ENCODE data around the gene PSAP. TPM values are rescaled to one million over a fixed set of nuclear protein-coding genes. Genes with fewer than 3 reads are reported as not detected.
A peak's percentile ranks its signal among the peaks of the same experiment; 100 is the strongest.
"Not testable (repeated sequence)": the region's sequence is repeated elsewhere in the genome, so short reads cannot be mapped to it uniquely, and the experiment has no call there.

Gene PSAP
- total RNA-seq, 2 experiments from 2014 or later = 111 to 118 TPM

DNA sequence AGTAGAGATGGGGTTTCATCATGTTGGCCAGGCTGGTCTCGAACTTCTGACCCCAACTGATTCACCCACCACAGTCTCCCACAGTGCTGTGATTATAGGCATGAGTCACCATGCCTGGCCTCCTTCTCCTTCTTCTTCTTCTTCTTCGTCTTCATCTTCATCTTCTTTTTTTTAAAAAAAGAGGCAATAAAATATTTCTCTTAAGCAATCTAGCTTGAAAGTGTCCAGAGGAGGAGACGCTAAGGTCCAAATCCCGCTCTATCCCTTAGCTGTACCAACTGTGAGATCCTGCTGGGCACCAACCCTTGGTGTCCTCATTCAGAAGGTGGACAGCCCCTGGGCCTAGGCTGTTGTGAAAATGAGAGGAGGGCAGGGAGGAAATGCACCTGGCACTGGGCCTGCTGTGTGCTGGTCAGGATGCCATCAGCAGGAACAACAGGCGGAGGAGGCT is 13.9 kb upstream of the PSAP start:
- peaks cover 5% of the 10 kb centered on the region for H3K27me3 Mint-ChIP-seq
- DNase-seq (no peak), ATAC-seq (no peak)
- H3K36me3 Mint-ChIP-seq = no peaks in the 10 kb centered on the region
- CTCF ChIA-PET = interaction anchor here (1.0 kb wide), 1 partner anchor 31 kb away, joined by 3 read pairs; no protein-coding TSS in a partner anchor
- H3K4me1 Mint-ChIP-seq = peaks cover 12% of the 10 kb centered on the region
- H3K4me3 Mint-ChIP-seq = no peak overlapping the region
- no peaks in the 10 kb centered on the region for H3K9me3 Mint-ChIP-seq (ENCODE audit: low read depth)
- no peak overlapping the region for H3K27ac Mint-ChIP-seq

- H3K36me3 Mint-ChIP-seq = no peaks in the 10 kb centered on the region
- ATAC-seq = no peak
- no peak overlapping the region for H3K4me3 Mint-ChIP-seq
- no peak overlapping the region for H3K27ac Mint-ChIP-seq
- CTCF ChIA-PET = no interaction called here
- no peaks in the 10 kb centered on the region for H3K9me3 Mint-ChIP-seq (ENCODE audit: low read depth)
- peaks cover 5% of the 10 kb centered on the region for H3K27me3 Mint-ChIP-seq
- no peak for DNase-seq
- H3K4me1 Mint-ChIP-seq = peaks cover 10% of the 10 kb centered on the region
Observed at GRCh38 chr10:71863203-71863602, 12.2 kb upstream of the PSAP start.

DNA sequence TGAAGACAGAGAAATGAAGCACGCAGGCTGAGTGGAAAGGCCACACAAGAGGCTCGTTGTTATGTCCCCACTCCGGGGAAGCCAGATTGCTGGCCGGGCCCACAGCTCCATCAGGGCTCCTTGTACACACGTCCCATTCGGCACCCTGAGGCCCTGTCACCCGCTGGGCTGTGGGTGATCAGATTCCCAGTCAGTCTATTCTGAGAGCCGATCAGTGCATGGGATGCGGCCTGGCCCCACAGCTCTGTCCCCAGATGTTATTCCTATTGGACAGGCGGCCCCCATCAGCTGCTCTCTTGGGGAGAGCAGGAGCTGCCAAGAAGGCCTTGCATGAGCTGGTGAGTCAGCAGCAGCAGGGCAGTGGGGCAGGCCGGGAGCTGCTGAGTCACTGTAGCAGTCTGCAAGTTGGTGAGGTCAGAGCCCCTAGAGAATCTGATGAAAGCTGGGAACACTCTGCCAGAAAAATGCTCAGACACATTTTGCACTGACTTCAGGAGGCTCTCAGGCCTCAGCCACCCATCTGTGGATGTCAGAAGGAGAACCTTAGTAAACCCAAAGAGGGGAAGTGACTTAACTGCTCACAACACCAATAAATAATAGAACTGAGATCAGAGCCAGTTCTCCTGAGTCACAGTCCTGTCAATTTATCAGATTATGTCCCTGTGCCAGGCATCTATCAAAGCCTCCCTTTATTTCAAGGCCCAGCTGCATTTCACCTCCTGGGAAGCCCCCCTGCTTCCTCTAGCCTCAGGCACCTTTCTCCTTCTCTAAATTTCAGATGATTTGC is 9.4 kb upstream of the PSAP start:
- H3K9me3 Mint-ChIP-seq (ENCODE audit: low read depth) = no peaks in the 10 kb centered on the region
- peak; percentile 57 for DNase-seq
- no peaks in the 10 kb centered on the region for H3K36me3 Mint-ChIP-seq
- CTCF ChIA-PET = interaction anchor here (1.0 to 2.6 kb wide), 6 partner anchors 9 to 49 kb away, joined by 3 to 14 read pairs (median 3); partner anchors contain the start of gene PSAP
- H3K27me3 Mint-ChIP-seq = no peaks in the 10 kb centered on the region
- peaks cover 9% of the 10 kb centered on the region for H3K4me1 Mint-ChIP-seq
- peak; percentile 89 for ATAC-seq
- no peak overlapping the region for H3K4me3 Mint-ChIP-seq
- H3K27ac Mint-ChIP-seq = peak overlapping the region; percentile 35

DNA sequence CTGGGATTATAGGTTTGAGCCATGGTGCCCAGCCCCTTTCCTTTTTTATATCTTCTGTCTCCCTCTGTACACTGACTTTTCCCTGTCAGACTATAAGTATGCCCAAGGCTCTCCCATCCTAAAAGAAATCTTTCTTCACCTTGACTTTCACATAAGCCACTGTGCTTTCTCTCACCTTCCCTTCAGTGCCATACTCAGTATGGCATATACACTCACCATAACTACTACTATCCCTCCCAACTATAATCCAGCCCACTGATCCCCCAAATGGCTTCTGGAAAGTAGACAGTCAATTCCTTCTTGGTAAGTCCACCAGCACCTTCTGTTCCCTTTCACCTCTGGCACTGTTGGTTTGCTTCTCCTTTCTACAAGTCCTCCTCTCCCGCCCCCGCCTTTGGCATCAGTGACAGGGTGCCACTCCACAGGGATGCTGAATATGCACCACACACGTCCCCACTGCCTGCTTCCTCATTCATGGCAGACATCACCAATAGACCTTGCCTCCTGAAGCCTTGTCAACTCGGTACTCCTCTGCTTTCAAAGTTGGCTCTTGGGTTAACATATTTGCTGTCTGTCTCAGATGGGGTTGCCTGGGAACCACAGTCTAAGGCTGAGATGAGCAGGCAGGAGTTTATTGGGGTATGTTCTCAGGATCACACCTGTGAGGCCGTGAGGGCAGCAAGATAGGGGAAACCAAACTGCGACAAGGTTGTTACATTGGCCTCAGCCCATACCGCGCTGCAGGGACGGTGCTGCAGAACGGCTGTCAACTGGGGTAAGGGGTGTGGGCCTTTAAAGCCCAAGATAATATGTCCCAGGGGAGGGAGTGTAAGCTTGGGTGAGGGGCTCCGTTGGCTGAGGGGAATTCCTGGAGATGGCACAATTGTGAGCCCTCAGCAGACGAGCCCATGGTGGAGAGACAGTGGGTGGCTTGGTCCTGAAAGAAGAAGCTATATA is 7.2 kb upstream of the PSAP start:
- H3K9me3 Mint-ChIP-seq (ENCODE audit: low read depth) = no peaks in the 10 kb centered on the region
- DNase-seq (no peak), ATAC-seq (no peak)
- H3K4me1 Mint-ChIP-seq = peaks cover 9% of the 10 kb centered on the region
- CTCF ChIA-PET = interaction anchor here (0.7 to 2.6 kb wide), 3 partner anchors 38 to 179 kb away, joined by 3 to 14 read pairs (median 4); no protein-coding TSS in a partner anchor
- peaks cover 3% of the 10 kb centered on the region for H3K27me3 Mint-ChIP-seq
- no peak overlapping the region for H3K27ac Mint-ChIP-seq
- no peaks in the 10 kb centered on the region for H3K36me3 Mint-ChIP-seq
- no peak overlapping the region for H3K4me3 Mint-ChIP-seq

DNA sequence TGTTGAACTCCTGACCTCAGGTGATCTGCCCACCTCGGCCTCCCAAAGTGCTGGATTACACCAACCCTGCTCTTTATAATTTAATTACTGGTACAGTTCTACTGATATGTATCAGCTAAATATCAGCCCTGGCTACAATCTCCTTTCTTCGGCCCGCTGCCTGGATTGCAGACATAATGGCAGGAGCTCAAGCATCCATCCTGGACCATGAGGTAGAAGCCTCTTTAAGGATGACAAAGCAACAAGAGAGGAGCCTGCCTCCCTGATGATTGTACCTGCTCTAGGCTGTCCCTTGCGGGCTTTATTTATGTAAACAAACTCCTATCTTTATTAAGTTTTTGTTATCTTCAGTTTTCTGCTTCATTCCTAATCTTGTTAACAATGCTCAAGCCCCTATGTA is 5.6 kb upstream of the PSAP start:
- H3K4me1 Mint-ChIP-seq = peaks cover 10% of the 10 kb centered on the region
- H3K27ac Mint-ChIP-seq = no peak overlapping the region
- no peak overlapping the region for H3K4me3 Mint-ChIP-seq
- no peak for DNase-seq
- CTCF ChIA-PET = interaction anchor here (1.7 kb wide), 1 partner anchor 40 kb away, joined by 4 read pairs; no protein-coding TSS in a partner anchor
- peaks cover 3% of the 10 kb centered on the region for H3K27me3 Mint-ChIP-seq
- ATAC-seq = no peak
- H3K9me3 Mint-ChIP-seq (ENCODE audit: low read depth) = no peaks in the 10 kb centered on the region
- no peaks in the 10 kb centered on the region for H3K36me3 Mint-ChIP-seq

DNA sequence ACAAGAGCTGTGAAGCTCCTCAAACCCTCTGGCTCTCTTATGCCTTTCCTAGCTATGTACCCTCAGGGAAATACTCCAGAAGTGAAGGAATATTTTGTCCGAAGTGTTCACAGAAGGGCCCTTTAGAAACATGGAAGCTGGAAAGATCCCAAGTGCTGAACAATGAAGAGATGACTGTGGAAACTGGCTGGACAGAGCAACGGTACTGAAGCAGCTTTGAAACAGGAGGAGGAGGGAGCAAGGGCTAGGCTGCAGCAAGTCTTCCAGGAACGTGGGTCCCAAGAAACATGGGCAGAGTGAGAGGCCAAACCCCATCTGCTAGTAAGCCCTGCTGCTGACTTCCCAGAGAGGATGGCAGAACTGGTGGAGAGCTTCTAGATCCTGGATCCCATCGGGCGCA is 3.0 kb upstream of the PSAP start:
- Mint-ChIP-seq H3K27ac (no peak overlapping the region), H3K4me3 (no peak overlapping the region), H3K4me1 (peaks cover 19% of the 10 kb centered on the region), H3K27me3 (peaks cover 3% of the 10 kb centered on the region), H3K9me3 (ENCODE audit: low read depth) (no peaks in the 10 kb centered on the region), H3K36me3 (peaks cover 2% of the 10 kb centered on the region)
- DNase-seq (no peak), ATAC-seq (no peak)
- CTCF ChIA-PET = interaction anchor here (0.6 to 1.9 kb wide), 3 partner anchors 27 to 399 kb away, joined by 3 to 9 read pairs (median 3); no protein-coding TSS in a partner anchor

DNA sequence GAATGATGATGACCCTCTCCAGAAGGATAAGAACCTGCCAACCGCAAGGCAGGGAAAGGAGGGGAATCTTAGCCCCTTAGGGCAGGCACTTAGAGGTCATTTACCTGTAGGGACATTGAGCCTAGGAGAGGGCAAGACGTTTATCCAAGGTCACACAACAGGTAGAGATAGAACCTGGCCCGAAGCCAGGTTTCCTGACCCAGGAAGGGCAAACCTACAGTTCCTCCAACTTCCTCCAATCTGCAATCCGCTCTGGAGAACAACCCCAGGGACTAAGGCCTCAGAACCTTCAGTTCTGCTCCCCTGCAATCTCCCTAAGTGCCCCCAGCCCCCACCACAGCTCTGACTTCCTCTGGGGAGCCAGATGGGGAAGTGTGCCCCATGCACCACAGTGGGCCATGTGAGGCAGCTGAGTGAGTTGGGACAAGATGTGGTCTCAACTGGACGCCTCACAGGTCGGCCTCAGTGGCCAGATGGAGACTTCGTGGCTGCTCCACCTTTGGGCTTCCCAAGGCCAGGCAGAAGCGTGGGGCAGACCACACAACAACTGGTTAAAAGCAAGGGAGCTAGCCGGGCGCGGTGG is 1.4 kb upstream of the PSAP start:
- Mint-ChIP-seq H3K36me3 (peaks cover 2% of the 10 kb centered on the region), H3K27me3 (peaks cover 3% of the 10 kb centered on the region), H3K4me3 (no peak overlapping the region), H3K9me3 (ENCODE audit: low read depth) (no peaks in the 10 kb centered on the region), H3K27ac (no peak overlapping the region), H3K4me1 (peaks cover 30% of the 10 kb centered on the region)
- DNase-seq = no peak
- CTCF ChIA-PET = interaction anchor here (0.9 to 3.6 kb wide), 3 partner anchors 44 to 492 kb away, joined by 3 to 23 read pairs (median 9); no protein-coding TSS in a partner anchor
- ATAC-seq = no peak

DNA sequence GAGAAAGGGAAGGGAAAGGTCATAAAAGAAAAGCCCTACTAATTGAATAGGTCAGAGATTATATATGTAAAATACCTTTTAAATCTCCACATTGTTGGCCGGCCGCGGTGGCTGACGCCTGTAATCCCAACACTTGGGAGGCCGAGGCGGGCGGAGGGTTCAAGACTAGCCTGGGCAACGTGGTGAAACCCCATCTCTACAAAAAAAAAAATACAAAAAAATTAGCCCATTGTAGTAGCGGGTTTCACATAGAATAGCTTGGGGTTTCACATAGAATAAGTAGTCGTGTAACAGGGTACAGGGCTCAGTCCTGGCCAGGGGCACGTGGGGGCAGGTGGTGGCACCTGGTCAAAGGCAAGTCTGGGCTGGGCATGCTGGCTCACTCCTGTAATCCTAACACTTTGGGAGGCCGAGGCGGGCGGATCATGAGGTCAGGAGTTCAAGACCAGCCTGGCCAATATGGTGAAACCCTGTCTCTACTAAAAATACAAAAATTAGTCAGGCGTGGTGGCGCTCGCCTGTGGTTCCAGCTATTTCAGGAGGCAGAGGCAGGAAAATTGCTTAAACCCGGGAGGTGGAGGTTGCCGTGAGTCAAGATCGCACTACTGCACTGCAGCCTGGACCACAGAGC is 529 bp upstream of the PSAP start:
- H3K36me3 Mint-ChIP-seq; DNase-seq; ATAC-seq; H3K27me3 Mint-ChIP-seq; H3K9me3 Mint-ChIP-seq (ENCODE audit: low read depth): not testable (repeated sequence)
- CTCF ChIA-PET = interaction anchor here (0.9 to 3.6 kb wide), 8 partner anchors 9 to 493 kb away, joined by 3 to 23 read pairs (median 4); partner anchors contain the start of gene VSIR
- Mint-ChIP-seq H3K27ac (peak overlapping the region; percentile 78), H3K4me3 (peak overlapping the region; percentile 84), H3K4me1 (peaks cover 30% of the 10 kb centered on the region)

DNA sequence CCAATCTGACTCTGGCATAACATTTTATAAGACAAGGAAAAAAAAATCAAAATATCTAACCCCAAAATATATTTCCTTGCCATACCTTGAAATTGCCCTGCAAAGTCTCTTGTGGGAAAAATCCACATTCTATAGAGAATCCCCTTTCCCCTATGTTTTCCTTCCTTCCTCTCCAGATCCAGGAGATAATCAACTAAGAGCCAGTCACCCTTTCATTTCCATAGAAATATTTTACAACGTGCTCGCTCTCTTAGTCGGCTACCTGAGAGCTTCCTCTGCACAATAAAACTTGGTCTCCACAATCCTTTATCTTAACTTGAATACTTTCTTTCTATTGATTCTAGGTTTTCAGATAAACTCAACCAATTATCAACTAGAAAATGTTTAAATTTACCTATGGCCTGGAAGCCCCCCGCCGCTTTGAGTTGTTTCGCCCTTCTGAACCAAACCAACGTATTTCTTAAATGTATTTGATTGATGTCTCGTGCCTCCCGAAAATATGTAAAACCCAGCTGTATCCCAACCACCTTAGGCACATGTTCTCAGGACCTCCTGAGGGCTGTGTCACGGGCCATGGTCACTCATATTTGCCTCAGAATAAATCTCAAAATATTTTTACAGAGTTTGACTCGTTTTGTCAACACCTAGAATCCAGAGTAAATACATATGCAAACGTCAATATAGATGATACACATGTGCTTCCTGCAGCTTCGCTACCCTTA is 869 bp downstream of the PSAP start:
- CTCF ChIA-PET = interaction anchor here (0.8 to 3.6 kb wide), 7 partner anchors 8 to 198 kb away, joined by 3 to 23 read pairs (median 5); partner anchors contain the start of gene VSIR

DNA sequence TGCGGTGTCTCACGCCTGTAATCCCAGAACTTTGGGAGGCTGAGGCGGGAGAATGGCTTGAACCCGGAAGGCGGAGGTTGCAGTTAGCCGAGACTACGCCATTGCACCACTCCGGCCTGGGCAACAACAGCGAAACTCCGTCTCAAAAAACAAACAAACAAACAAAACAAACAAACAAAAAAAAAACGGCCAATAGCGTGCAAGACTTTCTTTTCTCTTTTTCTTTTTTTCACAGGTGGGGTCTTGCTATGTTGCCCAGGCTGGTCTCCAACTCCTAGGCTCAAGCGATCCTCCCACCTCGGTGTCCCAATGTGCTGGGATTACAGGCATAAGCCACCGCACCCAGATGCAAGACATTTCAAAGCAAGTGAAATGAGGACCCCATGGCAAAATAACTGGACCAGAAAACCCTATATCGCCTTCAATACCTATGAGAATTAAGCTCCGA is 1.6 kb downstream of the PSAP start:
- peaks cover 36% of the 10 kb centered on the region for H3K4me1 Mint-ChIP-seq

More for the DNA sequence above, 869 bp downstream of the PSAP start:
- Mint-ChIP-seq H3K9me3 (ENCODE audit: low read depth) (no peaks in the 10 kb centered on the region), H3K4me1 (peaks cover 31% of the 10 kb centered on the region), H3K27me3 (peaks cover 3% of the 10 kb centered on the region), H3K4me3 (peak overlapping the region; percentile 84), H3K27ac (peak overlapping the region; percentile 78), H3K36me3 (peaks cover 2% of the 10 kb centered on the region)
- DNase-seq = no peak
- no peak for ATAC-seq

GRCh38 chr10:71848325-71849275 is 2.5 kb downstream of the PSAP start:
- H3K9me3 Mint-ChIP-seq (ENCODE audit: low read depth) = no peaks in the 10 kb centered on the region
- H3K4me3 Mint-ChIP-seq = no peak overlapping the region
- DNase-seq (no peak), ATAC-seq (no peak)
- H3K27ac Mint-ChIP-seq = no peak overlapping the region
- H3K4me1 Mint-ChIP-seq = peaks cover 43% of the 10 kb centered on the region
- no peaks in the 10 kb centered on the region for H3K27me3 Mint-ChIP-seq
- CTCF ChIA-PET = interaction anchor here (1.2 to 3.6 kb wide), 3 partner anchors 26 to 50 kb away, joined by 3 to 23 read pairs (median 4); no protein-coding TSS in a partner anchor
- H3K36me3 Mint-ChIP-seq = peaks cover 7% of the 10 kb centered on the region

More for the DNA sequence above, 1.6 kb downstream of the PSAP start:
- DNase-seq (no peak), ATAC-seq (no peak)
- Mint-ChIP-seq H3K4me3 (no peak overlapping the region), H3K27ac (no peak overlapping the region), H3K27me3 (peaks cover 3% of the 10 kb centered on the region), H3K9me3 (ENCODE audit: low read depth) (no peaks in the 10 kb centered on the region), H3K36me3 (peaks cover 4% of the 10 kb centered on the region)
- CTCF ChIA-PET = interaction anchor here (1.2 to 3.6 kb wide), 5 partner anchors 7 to 49 kb away, joined by 3 to 23 read pairs (median 5); no protein-coding TSS in a partner anchor
